GM21360 (cell line): ENCODE results near the gene CDH12.
"Not testable (repeated sequence)": the region's sequence is repeated elsewhere in the genome, so short reads cannot be mapped to it uniquely, and the experiment has no call there.

Experiments
- ATAC-seq: cut with Tn5 transposase; IDR thresholded peaks from one replicate; pipeline ENCODE4 v1.9.1; 2021; ENCODE audit warnings: mild to moderate bottlenecking, moderate library complexity; ENCODE audit not compliant: unreplicated experiment

Gene CDH12

DNA sequence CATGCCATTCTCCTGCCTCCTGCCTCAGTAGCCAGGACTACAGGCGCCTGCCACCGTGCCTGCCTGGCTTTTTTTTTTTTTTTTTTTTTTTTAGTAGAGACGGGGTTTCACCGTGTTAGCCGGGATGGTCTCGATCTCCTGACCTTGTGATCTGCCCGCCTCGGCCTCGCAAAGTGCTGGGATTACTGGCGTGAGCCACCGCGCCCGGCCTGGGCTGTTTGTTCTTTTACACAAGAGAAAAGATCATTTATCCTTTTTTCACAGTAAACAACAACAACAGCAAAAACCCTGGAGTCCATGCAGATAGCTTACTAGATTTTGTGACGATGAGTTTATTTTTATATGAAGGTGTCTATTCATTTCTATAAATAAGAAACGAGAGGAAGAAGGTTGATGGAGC lies 538.1 kb downstream of the CDH12 start:
- ATAC-seq, result not testable (repeated sequence)

DNA sequence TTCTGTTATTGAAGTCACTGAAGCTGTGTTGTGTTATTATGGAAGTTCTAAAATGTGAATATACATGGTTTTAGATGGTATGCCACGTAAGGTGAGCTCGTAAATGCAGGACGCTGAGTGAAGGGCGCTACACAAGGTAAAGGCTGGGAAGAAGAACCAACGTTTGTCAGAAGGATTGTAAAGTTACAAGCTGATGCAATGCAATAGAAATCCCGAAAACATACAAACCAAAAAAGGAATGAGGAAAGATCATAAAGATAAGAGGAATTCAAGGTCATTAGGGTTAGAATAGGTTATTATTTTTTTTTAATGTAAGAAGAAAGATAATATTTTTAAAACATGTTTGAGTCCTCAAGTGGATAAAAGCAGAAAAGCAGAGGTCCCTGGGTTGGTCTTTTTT lies 538.6 kb downstream of the CDH12 start:
- ATAC-seq, result no peak

DNA sequence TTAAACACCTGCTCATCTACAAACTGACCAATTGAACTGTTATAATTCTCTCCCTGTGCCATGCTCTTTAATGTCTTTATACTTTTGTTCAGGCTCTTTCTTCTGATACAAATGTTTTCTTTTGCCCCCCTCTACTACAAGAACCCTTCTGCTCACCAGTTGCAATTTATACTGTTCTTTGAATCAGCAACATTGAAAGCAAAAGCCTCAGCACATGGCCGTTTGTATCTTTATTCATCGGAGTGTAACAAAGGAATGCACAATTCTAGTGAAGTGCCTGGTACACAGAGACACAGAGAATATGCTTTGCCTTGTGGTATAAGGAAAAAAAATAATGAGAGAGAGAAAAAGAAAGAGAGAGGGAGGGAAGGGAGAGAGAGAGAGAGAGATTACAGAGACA lies 547.1 kb downstream of the CDH12 start:
- no peak for ATAC-seq

DNA sequence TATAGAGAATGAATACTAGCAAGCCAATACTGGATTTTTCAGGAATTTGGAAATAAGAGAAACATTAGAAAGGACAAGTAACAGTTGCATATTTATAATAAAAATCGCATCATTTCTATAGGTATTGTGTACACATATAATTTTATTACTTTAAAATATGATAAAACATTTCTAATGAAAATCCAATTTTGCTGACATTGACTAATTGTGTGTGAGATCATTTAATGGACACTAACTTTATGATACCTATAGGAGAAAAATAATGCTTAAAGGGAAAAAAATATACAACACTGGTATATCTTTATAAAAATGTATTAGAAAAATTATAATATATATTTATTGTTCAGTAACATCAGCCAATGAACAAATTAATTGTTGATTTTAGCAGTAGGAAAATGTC lies 557.3 kb downstream of the CDH12 start:
- ATAC-seq, result no peak

DNA sequence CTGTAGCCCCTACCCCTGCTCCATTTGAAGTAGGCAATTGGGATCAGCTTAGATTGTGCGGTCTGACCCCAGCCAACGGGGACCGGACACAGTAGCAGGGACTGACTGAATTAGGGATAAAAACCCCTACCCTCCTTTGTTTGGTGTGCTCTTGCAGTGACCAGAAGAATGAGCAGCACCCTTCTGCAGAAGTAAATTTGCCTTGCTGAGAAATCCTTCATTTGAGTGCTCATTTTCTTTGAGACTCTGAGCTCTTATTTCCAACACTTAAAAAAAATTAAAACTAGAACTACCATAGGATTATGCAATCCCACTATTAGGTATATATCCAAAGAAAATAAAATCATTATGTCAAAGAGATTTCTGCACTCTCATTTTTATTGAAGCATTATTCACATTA lies 560.0 kb downstream of the CDH12 start:
- ATAC-seq, result no peak

DNA sequence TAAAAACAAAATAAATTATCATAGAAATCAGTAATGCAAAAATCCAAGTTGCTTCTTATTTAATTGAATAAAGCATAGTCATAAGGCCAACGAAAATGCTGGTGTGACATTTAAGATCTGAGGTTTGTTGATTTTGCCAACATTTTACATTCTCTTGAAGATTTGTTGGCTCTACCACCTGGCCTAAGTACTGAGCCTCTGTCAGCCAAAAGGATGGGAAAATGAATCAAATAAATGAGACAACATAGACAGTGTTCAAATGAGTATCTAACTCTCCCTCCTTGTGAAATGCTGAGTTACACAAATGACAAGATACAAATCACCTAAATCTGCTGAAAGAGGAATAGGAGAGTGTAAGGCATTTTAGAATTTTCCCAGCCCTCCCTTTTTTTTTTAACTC lies 575.0 kb downstream of the CDH12 start:
- ATAC-seq, result no peak

DNA sequence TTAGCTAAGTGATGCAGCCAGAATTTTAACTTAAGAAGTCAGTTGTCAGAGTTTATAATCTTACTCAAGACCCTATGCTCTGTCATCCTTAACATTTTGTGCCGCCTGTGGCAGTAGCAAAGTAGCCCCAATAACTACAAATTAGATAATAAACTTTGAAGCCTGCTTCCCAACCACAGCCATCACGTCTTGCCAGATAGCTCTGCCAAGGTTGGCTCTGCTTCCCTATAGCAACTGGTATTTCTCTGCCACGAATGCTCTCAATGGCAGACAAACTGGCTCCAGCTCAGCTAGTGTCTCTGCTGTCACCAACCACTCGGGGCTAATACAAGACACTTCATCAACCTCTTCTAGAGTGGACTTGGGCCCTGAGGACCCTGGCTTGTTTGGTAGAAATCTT lies 576.1 kb downstream of the CDH12 start:
- no peak for ATAC-seq

DNA sequence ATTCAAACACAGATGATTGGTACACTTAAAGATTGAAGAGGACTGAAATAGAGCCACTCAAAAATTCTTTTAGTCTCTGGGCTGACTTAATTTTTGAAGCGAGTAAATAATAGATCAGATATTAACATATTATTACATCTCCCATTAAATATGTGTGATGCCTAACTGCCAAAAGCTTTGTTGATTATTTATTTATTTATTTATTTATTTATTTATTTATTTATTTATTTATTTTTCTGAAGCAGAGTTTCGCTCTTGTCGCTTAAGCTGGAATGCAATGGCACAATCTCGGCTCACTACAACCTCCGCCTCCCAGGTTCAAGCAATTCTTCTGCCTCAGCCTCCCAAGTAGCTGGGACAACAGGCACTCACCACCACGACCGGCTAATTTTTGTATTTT lies 587.3 kb downstream of the CDH12 start:
- ATAC-seq, result not testable (repeated sequence)

DNA sequence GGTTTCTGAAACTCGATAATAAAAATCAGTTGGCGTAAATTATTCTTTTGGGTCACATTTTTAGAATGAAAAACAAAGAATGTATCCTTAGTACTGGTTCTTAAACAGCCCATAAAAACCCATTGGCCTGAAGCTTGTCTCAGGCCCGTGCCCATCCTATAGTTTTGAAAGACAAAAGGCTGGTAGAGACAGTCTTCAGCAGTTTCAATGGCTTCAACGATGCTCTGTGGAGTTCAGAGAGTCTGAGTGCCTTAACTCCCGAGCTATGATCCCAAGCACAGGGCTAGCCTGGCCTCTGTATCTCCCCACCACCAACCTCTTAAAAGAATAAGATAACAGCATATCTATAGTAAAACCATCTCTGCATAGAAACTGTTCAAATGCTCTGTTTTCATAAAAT lies 595.0 kb downstream of the CDH12 start:
- ATAC-seq, result no peak

DNA sequence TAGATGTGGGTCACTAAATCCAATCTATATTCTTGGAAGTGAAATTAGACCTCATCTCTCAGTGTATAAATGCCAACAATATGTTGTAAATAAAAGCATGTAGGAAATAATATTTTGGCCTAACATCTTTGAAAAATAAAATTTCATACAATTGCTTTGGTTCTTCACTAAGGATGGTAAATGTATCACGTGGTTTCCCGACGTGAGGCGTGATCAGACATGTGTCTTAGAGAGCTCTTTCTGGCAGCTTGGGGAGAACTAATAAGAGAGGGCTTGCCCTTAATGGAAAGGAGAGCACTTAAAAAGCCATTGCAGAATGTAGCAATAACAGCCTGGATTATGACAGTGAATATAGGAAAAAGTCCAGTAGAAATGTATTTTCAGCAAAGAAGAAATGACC lies 602.6 kb downstream of the CDH12 start:
- ATAC-seq, result no peak

DNA sequence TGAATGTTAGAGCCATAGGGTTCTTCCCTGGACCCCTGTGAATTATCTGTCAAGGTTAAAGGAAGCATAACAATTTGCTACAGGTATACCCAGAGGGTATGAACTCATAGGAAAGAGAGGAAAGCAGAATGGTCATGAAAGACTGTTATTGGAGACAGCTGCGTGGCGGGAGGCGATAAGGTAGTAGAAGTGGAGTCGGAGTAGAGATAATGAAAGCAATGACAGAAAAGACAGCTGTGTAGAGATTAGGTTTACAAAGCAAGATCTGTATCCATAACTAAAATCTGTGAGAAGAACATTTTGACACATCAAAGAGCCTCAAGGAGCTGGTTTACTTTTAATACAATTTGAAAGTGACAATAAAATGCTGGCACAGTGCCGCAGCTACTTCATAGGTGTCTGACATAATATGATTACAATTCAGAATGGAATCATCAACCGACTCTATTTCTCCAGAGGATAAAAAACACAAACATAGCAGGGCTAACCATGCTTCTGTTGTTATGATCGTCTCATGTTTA lies 603.9 kb downstream of the CDH12 start:
- ATAC-seq, result no peak

DNA sequence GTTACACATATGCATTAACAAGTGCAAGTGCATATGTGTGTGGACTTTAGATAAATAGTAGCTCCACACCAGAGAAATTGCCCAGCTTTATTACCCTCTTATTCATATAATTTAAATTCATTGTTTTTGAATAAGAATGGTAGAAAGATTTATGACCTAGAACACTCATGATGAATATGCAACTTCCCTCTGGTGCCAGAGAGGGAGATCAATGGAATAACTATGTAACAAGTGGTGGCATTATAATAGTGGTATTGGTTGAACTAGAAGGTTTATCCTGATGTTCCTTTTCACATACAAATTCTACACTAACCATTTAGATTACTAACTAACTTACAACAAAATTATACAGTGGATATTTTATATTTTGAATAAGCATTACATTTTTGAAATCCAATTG lies 607.4 kb downstream of the CDH12 start:
- no peak for ATAC-seq

DNA sequence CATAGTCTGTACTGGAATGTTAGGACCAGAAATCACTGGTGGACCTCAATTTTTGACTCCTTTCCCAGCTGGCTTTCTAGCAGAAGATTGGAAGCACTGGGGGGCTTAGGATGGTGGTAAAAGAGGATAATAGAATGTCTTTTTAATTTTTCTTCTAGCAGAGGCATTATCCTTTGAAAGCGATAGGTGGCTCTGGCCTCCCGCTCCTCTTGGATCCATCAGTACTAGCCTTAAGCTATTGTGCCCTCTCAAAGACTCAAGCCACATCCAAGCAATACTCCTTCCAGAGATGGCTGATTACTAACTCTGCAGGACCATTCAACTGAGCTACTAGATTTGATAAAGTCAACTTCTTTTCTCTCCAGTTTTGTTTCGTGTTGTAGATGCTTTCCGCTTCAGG lies 610.6 kb downstream of the CDH12 start:
- no peak for ATAC-seq

DNA sequence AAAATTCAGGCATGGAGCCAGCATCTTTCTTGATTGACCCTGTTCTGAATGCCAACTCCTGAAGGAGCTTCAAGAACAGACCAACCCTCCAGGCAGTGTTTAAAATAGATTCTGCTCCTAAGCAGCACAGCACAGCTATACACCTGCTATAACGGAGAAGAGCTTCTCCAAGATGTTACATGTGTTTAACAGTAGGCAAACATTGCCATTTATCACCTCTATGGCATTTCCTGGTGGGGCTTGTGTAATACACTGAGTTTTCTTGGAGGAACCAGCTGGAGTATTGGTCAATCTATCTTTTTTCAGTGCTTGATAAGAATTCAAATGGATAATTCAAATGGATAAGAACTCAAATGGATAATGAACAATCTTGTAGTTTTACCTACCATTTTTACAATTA lies 615.1 kb downstream of the CDH12 start:
- no peak for ATAC-seq

DNA sequence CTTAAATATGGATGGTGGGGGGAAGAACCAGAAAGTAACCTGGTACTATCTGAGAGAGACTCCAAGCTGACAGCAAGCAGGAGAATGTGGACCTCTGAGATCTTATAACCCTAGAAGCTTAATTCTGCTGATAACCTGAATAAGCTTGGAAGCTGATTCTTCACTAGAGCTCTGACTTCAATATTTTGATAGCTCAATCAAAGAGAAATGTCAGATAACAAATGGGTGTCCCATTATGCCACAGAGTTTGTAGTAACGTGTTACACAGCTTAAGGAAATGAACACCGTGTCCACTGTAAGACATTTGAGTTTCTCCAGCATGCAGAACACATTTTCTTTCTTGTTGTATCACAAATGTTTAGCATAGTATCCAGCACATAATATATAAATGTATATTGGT lies 626.7 kb downstream of the CDH12 start:
- ATAC-seq, result no peak

DNA sequence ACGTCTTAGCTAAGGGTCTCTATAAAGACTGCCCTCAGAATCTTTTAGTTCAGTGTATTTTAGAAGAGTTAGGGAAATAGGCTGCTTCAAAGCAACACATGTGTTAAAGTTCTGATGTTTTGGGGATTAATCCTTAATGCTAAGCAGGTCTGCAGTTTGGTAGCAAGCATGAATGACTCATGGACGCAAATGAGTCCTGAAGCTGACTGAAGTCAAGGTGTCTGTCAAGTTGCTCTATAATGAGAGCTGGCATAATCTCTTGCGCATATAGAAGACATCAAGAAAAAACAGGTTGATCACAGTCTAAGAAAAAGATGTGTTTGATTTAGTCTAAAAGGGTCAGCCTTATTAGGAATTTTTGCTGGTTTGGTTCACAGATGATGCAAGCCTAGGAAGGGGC lies 630.1 kb downstream of the CDH12 start:
- ATAC-seq, result no peak

DNA sequence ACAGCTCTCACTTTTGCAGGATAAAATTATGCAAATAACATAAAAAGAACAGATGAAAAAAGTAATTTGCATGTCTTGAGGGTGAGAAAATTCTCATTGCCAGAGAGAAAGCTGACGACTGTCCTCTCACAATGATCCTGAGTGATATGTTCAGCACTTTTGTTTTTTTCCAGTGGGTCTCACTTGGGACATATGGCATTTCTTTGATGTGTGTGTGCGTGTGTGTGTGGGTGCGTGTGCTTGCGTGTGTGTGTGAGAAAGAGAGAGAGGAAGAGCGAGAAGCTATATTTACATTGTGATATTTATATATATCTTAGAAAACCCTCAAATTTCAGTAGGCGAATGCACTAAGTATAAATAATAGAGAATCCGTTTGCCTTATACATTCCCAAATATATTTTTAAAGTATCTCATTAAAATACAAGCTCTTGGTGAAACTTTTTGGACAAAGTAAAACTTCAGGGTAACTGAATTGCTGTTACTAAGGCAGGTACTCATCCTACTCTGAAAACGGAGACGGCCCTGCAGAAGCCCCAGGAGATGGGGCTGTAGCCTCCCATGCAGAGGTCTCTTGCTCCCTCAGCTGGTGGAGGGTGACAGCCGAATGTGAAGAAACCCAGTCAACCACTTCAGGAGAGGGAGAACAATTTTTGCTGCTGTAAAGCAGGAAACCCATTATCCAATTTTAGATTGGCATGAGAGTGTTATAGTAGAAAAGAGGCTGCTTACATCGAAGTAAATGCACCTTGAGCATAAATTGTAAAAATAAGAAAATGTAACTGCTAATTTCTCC lies 639.2 kb downstream of the CDH12 start:
- ATAC-seq, result not testable (repeated sequence)

DNA sequence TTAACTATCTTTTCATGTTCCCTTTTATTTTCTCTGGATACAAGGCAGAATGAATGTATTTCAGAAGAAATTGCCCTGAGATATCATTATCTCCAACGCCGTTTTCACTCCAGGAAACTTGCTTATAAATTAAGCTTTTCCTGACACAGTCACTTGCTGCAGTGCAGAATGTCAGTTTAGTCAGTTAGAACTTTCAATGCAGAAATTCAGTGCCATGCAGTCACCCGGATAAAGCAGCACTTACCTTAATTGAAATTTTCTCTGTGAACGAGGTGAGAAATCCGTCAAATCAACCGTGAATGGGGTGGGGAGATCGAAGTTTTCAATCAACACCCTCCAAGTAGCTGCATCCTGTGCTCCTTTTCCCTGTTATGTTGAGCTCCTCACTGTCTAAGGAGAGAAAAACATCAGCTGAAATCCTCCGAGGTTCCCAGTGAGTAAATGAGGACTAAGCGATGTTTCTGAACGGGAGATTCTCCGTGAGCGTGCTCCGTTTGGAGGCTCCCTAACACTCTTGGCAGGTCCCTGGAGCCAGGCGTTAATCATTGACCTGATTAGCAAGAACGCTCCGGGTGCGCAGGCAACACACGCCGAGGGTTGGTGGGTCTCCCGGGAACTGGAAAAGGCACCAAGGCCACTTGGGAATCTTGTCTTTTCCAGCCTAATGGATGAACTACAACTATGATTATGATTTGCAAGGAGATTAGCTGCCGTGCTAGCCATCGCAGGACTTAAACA lies 640.7 kb downstream of the CDH12 start:
- not testable (repeated sequence) for ATAC-seq

DNA sequence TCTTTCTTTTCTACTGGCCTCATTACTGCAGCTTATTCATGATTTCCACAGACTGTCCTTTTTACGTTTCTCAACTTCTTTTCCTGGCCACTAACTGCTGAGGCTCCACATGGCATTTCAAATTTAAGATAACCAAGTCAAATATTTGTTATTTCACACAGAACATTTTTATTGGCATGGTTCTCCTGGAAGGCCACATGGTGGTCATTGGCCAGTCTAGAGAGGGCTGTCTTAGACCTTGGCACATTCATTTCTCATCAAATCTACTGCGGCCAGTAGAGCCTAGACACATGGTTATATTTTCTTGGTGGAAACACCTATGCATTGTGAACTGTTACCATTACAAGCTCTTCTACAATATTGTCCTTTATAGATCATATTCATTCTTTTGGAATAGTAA lies 644.7 kb downstream of the CDH12 start:
- ATAC-seq, result not testable (repeated sequence)

DNA sequence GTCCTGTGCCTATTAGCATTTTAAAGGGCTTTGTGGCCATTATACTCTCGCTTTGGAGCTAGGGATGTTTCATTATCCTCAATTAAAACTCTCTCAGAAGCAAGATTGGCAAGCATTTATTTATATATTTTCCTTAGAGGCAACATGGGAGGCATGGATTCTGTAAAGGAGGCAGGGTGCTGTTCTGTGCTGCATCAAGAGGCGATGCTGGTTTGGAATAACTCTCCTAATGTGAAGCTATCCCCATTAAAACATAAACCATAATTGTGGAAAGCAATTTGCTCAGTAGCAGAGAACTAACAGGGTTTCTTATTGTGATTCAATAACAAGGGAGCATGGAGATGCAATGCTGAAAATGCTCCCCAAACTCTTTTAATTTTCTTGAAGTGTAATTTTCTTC lies 664.5 kb downstream of the CDH12 start:
- ATAC-seq, result not testable (repeated sequence)

DNA sequence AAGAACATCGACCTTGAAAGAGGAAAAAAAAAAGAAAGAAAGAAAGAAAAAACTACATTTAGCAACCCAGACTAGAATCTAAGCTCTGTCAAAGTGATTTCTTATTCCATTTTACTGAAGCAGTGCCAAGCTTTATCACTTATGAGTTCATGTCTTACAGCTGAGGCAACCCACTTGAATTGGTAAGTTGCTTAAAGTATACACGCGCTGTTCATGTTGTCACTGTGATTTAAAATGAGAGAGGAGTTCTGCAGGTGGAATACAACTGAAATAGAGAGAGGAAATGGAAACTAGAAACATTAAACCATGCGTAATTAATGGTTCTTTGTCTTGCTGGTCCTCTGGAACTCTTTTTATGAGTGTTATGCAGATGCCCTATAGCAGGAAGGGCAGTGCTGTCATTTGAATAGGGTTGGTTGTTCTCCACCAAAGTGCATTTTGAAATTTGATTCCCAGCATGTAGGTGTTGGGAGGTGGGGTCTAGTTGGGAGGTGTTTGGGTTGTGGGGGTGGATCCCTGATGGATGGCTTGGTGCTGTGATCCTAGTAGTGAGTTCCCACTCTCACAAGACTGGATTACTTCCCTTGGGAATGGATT lies 665.4 kb downstream of the CDH12 start:
- ATAC-seq, result not testable (repeated sequence)

DNA sequence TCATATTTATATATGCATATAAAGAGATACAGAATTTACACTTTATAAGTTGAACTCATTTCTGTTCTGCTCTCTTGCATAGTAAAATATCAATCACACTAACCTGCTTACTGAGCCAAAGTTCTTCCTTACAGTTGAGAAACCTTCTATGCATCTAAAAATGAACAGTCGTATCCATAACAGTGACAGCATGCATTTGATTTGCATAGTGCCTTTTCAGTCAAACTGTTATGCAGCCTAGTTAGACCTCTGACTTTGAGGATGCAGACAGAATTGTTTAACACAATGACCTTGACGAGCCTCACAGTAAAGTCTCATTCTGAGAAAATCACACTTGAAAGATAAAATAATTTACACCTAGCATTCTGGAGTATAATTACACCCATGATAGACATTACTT lies 683.9 kb downstream of the CDH12 start:
- ATAC-seq, result not testable (repeated sequence)
